Measurements from ENCODE around the gene TPST1. TPM values are rescaled to one million over a fixed set of nuclear protein-coding genes. Genes with fewer than 3 reads are reported as not detected.
"Not testable (repeated sequence)": the region's sequence is repeated elsewhere in the genome, so short reads cannot be mapped to it uniquely, and the experiment has no call there.

The TPST1 gene
- polyA plus RNA-seq, 2 donors, result 4.4 to 5.9 TPM

- H3K9me3 ChIP-seq (ENCODE audit: control insufficient read depth in 2 of 2, insufficient read depth in 1 of 2, low read depth in 1 of 2, low read length in 1 of 2); H3K4me1 ChIP-seq (ENCODE audit: control insufficient read depth in 2 of 2, insufficient read depth in 2 of 2, low read length in 1 of 2); H3K27ac ChIP-seq (ENCODE audit: low read depth in 2 of 2, low read length in 1 of 2); H3K36me3 ChIP-seq (ENCODE audit: control insufficient read depth in 2 of 2, insufficient read depth in 2 of 2, low read length in 1 of 2); H3K27me3 ChIP-seq (ENCODE audit: control insufficient read depth in 1 of 2, insufficient read depth in 2 of 2, low read length in 2 of 2); H3K4me3 ChIP-seq (ENCODE audit: low read depth in 1 of 2, low read length in 2 of 2): not testable (repeated sequence)
- 97 to 98% methylated on average over 23 to 24 of the region's 24 CpGs for WGBS, 2 donors
Observed at GRCh38 chr7:66231326-66232216, 26.4 kb downstream of the TPST1 start.

- no peak overlapping the region for H3K4me3 ChIP-seq (ENCODE audit: low read depth in 1 of 2, low read length in 2 of 2)
- H3K4me1 ChIP-seq (ENCODE audit: control insufficient read depth in 2 of 2, insufficient read depth in 2 of 2, low read length in 1 of 2), result no peaks in the 10 kb centered on the region
- whole genome bisulfite sequencing, 2 donors, result 84 to 93% methylated on average over 5 of the region's 5 CpGs
- H3K9me3 ChIP-seq (ENCODE audit: control insufficient read depth in 2 of 2, insufficient read depth in 1 of 2, low read depth in 1 of 2, low read length in 1 of 2), result peaks cover 0 to 5% of the 10 kb centered on the region in 2 donors
- no peak overlapping the region for H3K27ac ChIP-seq (ENCODE audit: low read depth in 2 of 2, low read length in 1 of 2)
- H3K36me3 ChIP-seq (ENCODE audit: control insufficient read depth in 2 of 2, insufficient read depth in 2 of 2, low read length in 1 of 2), result no peaks in the 10 kb centered on the region
- H3K27me3 ChIP-seq (ENCODE audit: control insufficient read depth in 1 of 2, insufficient read depth in 2 of 2, low read length in 2 of 2), result no peaks in the 10 kb centered on the region
Observed at GRCh38 chr7:66233638-66234037, 28.5 kb downstream of the TPST1 start.

- Histone ChIP-seq H3K9me3 (ENCODE audit: control insufficient read depth in 2 of 2, insufficient read depth in 1 of 2, low read depth in 1 of 2, low read length in 1 of 2) (no peaks in the 10 kb centered on the region), H3K27ac (ENCODE audit: low read depth in 2 of 2, low read length in 1 of 2) (no peak overlapping the region), H3K27me3 (ENCODE audit: control insufficient read depth in 1 of 2, insufficient read depth in 2 of 2, low read length in 2 of 2) (no peaks in the 10 kb centered on the region), H3K4me3 (ENCODE audit: low read depth in 1 of 2, low read length in 2 of 2) (no peak overlapping the region), H3K36me3 (ENCODE audit: control insufficient read depth in 2 of 2, insufficient read depth in 2 of 2, low read length in 1 of 2) (no peaks in the 10 kb centered on the region), H3K4me1 (ENCODE audit: control insufficient read depth in 2 of 2, insufficient read depth in 2 of 2, low read length in 1 of 2) (no peaks in the 10 kb centered on the region)
- 88% methylated on average over 2 of the region's 2 CpGs for WGBS, 2 donors
Observed at GRCh38 chr7:66236713-66237303, 31.7 kb downstream of the TPST1 start.

- WGBS, 2 donors, result 59 to 76% methylated on average over 6 of the region's 6 CpGs
- no peak overlapping the region for H3K4me3 ChIP-seq (ENCODE audit: low read depth in 1 of 2, low read length in 2 of 2)
- no peaks in the 10 kb centered on the region for H3K27me3 ChIP-seq (ENCODE audit: control insufficient read depth in 1 of 2, insufficient read depth in 2 of 2, low read length in 2 of 2)
- no peaks in the 10 kb centered on the region for H3K4me1 ChIP-seq (ENCODE audit: control insufficient read depth in 2 of 2, insufficient read depth in 2 of 2, low read length in 1 of 2)
- no peaks in the 10 kb centered on the region for H3K9me3 ChIP-seq (ENCODE audit: control insufficient read depth in 2 of 2, insufficient read depth in 1 of 2, low read depth in 1 of 2, low read length in 1 of 2)
- H3K36me3 ChIP-seq (ENCODE audit: control insufficient read depth in 2 of 2, insufficient read depth in 2 of 2, low read length in 1 of 2), result no peaks in the 10 kb centered on the region
- no peak overlapping the region for H3K27ac ChIP-seq (ENCODE audit: low read depth in 2 of 2, low read length in 1 of 2)
Observed at GRCh38 chr7:66237906-66238772, 33.0 kb downstream of the TPST1 start.

- no peaks in the 10 kb centered on the region for H3K36me3 ChIP-seq (ENCODE audit: control insufficient read depth in 2 of 2, insufficient read depth in 2 of 2, low read length in 1 of 2)
- no peak overlapping the region for H3K4me3 ChIP-seq (ENCODE audit: low read depth in 1 of 2, low read length in 2 of 2)
- H3K9me3 ChIP-seq (ENCODE audit: control insufficient read depth in 2 of 2, insufficient read depth in 1 of 2, low read depth in 1 of 2, low read length in 1 of 2), result no peaks in the 10 kb centered on the region
- WGBS, 2 donors, result 72 to 77% methylated on average over 5 of the region's 5 CpGs
- no peak overlapping the region for H3K27ac ChIP-seq (ENCODE audit: low read depth in 2 of 2, low read length in 1 of 2)
- H3K27me3 ChIP-seq (ENCODE audit: control insufficient read depth in 1 of 2, insufficient read depth in 2 of 2, low read length in 2 of 2), result no peaks in the 10 kb centered on the region
- H3K4me1 ChIP-seq (ENCODE audit: control insufficient read depth in 2 of 2, insufficient read depth in 2 of 2, low read length in 1 of 2), result no peaks in the 10 kb centered on the region
Observed at GRCh38 chr7:66238773-66239466, 33.8 kb downstream of the TPST1 start.

- no peak overlapping the region for H3K27ac ChIP-seq (ENCODE audit: low read depth in 2 of 2, low read length in 1 of 2)
- no peaks in the 10 kb centered on the region for H3K27me3 ChIP-seq (ENCODE audit: control insufficient read depth in 1 of 2, insufficient read depth in 2 of 2, low read length in 2 of 2)
- no peaks in the 10 kb centered on the region for H3K4me1 ChIP-seq (ENCODE audit: control insufficient read depth in 2 of 2, insufficient read depth in 2 of 2, low read length in 1 of 2)
- no peak overlapping the region for H3K4me3 ChIP-seq (ENCODE audit: low read depth in 1 of 2, low read length in 2 of 2)
- 67 to 70% methylated on average over 1 of the region's 1 CpG for WGBS, 2 donors
- H3K36me3 ChIP-seq (ENCODE audit: control insufficient read depth in 2 of 2, insufficient read depth in 2 of 2, low read length in 1 of 2), result no peaks in the 10 kb centered on the region
- no peaks in the 10 kb centered on the region for H3K9me3 ChIP-seq (ENCODE audit: control insufficient read depth in 2 of 2, insufficient read depth in 1 of 2, low read depth in 1 of 2, low read length in 1 of 2)
Observed at GRCh38 chr7:66239467-66239856, 34.3 kb downstream of the TPST1 start.

- H3K36me3 ChIP-seq (ENCODE audit: control insufficient read depth in 2 of 2, insufficient read depth in 2 of 2, low read length in 1 of 2), result no peaks in the 10 kb centered on the region
- WGBS, 2 donors, result 81 to 87% methylated on average over 2 of the region's 2 CpGs
- no peaks in the 10 kb centered on the region for H3K9me3 ChIP-seq (ENCODE audit: control insufficient read depth in 2 of 2, insufficient read depth in 1 of 2, low read depth in 1 of 2, low read length in 1 of 2)
- no peaks in the 10 kb centered on the region for H3K4me1 ChIP-seq (ENCODE audit: control insufficient read depth in 2 of 2, insufficient read depth in 2 of 2, low read length in 1 of 2)
- no peak overlapping the region for H3K4me3 ChIP-seq (ENCODE audit: low read depth in 1 of 2, low read length in 2 of 2)
- H3K27me3 ChIP-seq (ENCODE audit: control insufficient read depth in 1 of 2, insufficient read depth in 2 of 2, low read length in 2 of 2), result no peaks in the 10 kb centered on the region
- no peak overlapping the region for H3K27ac ChIP-seq (ENCODE audit: low read depth in 2 of 2, low read length in 1 of 2)
Observed at GRCh38 chr7:66245008-66245407, 39.9 kb downstream of the TPST1 start.

- Histone ChIP-seq H3K9me3 (ENCODE audit: control insufficient read depth in 2 of 2, insufficient read depth in 1 of 2, low read depth in 1 of 2, low read length in 1 of 2) (no peaks in the 10 kb centered on the region), H3K4me3 (ENCODE audit: low read depth in 1 of 2, low read length in 2 of 2) (no peak overlapping the region), H3K36me3 (ENCODE audit: control insufficient read depth in 2 of 2, insufficient read depth in 2 of 2, low read length in 1 of 2) (no peaks in the 10 kb centered on the region), H3K27ac (ENCODE audit: low read depth in 2 of 2, low read length in 1 of 2) (no peak overlapping the region), H3K27me3 (ENCODE audit: control insufficient read depth in 1 of 2, insufficient read depth in 2 of 2, low read length in 2 of 2) (no peaks in the 10 kb centered on the region), H3K4me1 (ENCODE audit: control insufficient read depth in 2 of 2, insufficient read depth in 2 of 2, low read length in 1 of 2) (no peaks in the 10 kb centered on the region)
- 92 to 94% methylated on average over 2 of the region's 2 CpGs for WGBS, 2 donors
Observed at GRCh38 chr7:66246554-66247171, 41.5 kb downstream of the TPST1 start.

Measured in esophagus (tissue), 2 donors.